C4-2B (cell line): ENCODE results near the gene DAAM1.

Experiments
- H3K27ac ChIP-seq: fragments of 450-650 bp; 2 replicates; pipeline ENCODE4 v1.5.1; 2017
- ZFX ChIP-seq: fragments of 450-650 bp; IDR thresholded peaks from 2 replicates; pipeline ENCODE4 v1.6.1; 2017
- TF ChIP-seq, protein P1 (sequence below): fragments of 450-650 bp; conservative IDR thresholded peaks from 2 replicates; pipeline ENCODE4 v1.5.1; 2017; ENCODE audit warnings: mild to moderate bottlenecking

The DAAM1 gene

GRCh38 chr14:59244581-59244980 is 56.1 kb downstream of the DAAM1 start:
- H3K27ac ChIP-seq, result no peak overlapping the region; the same call in 1 of the 2 replicates
- TF ChIP-seq, protein P1, sequence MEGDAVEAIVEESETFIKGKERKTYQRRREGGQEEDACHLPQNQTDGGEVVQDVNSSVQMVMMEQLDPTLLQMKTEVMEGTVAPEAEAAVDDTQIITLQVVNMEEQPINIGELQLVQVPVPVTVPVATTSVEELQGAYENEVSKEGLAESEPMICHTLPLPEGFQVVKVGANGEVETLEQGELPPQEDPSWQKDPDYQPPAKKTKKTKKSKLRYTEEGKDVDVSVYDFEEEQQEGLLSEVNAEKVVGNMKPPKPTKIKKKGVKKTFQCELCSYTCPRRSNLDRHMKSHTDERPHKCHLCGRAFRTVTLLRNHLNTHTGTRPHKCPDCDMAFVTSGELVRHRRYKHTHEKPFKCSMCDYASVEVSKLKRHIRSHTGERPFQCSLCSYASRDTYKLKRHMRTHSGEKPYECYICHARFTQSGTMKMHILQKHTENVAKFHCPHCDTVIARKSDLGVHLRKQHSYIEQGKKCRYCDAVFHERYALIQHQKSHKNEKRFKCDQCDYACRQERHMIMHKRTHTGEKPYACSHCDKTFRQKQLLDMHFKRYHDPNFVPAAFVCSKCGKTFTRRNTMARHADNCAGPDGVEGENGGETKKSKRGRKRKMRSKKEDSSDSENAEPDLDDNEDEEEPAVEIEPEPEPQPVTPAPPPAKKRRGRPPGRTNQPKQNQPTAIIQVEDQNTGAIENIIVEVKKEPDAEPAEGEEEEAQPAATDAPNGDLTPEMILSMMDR, result no peak
- TF ChIP-seq ZFX, result no peak

DNA sequence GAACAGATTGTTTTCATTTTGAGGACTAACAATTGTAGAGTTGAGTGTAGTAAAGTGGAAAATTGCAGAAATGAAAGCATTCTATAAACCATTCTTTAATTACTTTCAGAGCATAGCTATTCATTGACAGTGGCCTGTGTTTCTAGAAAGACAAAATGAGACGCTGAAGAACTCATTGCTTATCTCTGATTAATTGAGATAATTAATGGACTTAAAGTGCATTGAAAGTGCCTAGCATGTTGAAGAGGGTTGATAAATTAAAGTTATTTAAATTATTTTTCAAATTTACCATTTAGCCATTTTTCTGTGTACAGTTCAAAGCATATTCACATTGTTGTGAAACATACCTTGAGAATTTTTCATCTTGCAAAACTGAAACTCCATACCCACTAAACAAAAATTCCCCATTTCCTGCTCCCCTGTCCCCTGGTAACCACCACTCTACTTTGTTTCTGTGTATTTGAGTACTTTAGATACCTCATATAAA is 57.4 kb downstream of the DAAM1 start:
- H3K27ac ChIP-seq, result no peak overlapping the region
- TF ChIP-seq ZFX, result no peak
- TF ChIP-seq, protein P1, result no peak

- H3K27ac ChIP-seq, result no peak overlapping the region
- no peak for TF ChIP-seq ZFX
- TF ChIP-seq, protein P1, result no peak
Measured at GRCh38 chr14:59246566-59246965, 58.1 kb downstream of the DAAM1 start.

DNA sequence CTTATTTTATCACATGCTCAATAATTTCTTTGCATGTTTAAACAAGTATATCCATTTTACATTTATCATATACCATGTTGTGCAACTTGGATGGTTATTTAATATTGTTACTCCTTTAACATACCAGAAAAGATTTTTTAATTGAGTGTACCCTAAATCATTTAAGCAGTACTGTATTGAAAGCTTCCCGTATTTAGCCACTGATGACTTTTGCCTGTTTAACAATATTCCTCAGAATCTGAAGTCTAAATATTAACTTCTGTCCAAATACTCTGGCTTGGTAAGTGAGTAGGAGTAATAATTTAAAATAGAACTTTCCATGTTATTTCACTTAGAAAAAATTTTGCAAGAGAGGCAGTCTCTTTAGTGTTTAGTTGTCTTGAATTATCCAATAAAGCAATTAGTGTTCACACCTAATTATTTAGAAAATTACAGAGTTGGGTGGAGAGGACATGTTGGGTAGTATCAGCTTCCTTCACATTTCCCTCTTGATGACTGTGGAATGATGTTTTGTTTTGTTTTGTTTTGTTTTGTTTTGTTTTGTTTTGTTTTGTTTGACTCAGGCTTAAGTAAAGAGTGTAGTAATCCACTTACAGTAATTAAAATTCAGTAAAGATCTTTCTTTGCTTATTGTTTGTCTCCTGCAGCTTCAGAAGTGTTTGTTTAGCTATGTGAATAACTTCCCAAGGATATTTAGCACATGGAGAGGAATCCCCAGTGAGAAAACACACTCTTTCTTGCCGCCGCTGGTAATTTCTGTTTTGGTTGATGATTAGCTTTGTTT is 59.5 kb downstream of the DAAM1 start:
- TF ChIP-seq ZFX, result no peak
- TF ChIP-seq, protein P1, result no peak
- no peak overlapping the region for H3K27ac ChIP-seq

GRCh38 chr14:59249029-59249428 is 60.6 kb downstream of the DAAM1 start:
- no peak for TF ChIP-seq ZFX
- TF ChIP-seq, protein P1, result no peak
- no peak overlapping the region for H3K27ac ChIP-seq

GRCh38 chr14:59251811-59252771 is 63.6 kb downstream of the DAAM1 start:
- no peak overlapping the region for H3K27ac ChIP-seq

More at GRCh38 chr14:59251811-59252771, 63.6 kb downstream of the DAAM1 start:
- TF ChIP-seq, protein P1, result no peak
- no peak for TF ChIP-seq ZFX
